Activated CD4-positive, alpha-beta T cell treated with anti-CD3 and anti-CD28 coated beads for 48 hours (primary cell): ENCODE data around the gene CDCP1.
"Not testable (repeated sequence)": the region's sequence is repeated elsewhere in the genome, so short reads cannot be mapped to it uniquely, and the experiment has no call there.

Experiments used
- DNase-seq: peaks from one replicate; pipeline ENCODE4 v3.0.0-alpha.2; 2020

CDCP1 gene

DNA sequence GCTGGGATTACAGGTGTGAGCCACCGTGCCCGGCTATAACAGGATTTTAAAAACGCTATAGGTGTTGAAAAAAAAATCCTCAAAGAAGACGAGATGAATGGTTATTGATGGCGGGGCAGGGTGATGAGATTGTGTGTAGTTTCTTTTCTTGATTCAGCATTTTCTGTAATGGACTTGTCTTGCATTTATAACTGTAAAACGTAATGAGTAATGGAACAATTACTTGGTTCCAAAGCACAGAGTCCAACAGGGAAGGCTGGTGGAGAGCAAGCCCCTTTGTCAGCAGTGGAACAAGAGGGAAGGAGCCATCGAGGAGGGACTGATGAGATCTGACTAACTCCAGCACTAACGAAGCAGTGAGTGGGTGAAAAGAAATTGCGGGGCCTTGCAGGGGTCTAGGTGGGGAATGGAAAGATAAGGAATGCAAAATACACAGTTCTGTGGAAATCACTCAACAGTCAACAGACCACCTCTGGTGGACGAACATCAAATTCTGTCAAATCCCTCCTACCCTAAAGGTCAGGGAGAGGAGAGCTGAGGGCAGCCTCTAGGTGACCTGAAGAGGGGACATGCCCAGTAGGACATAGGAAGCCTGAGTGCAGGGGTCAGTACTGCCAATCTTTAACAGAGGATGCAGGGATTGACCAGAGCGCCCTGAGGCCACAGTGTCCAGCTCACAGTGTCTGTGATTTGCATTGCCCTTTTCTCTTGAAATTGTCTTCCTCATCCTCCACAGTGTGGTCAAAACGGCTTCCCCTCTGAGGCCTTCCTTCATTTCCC lies 23.1 kb upstream of the CDCP1 start:
- DNase-seq, result no peak

DNA sequence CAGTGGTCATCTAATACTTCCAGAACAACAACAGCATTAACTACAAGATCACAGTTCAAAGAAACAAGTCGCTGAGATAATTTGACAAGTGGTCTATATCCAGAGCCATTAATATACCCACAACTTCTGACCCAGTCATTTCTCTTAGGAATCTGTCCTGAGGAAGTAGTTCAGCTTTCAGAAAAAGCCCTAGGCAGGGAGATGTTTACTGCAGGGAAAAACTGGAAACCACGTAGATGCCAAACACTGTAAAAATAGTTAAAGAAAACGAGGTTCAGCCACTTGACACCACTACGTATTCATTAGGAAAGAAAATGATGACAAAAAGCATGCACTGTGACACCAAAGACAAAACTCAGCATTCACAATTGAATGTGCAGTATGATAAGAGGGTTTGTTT lies 22.3 kb upstream of the CDCP1 start:
- no peak for DNase-seq

DNA sequence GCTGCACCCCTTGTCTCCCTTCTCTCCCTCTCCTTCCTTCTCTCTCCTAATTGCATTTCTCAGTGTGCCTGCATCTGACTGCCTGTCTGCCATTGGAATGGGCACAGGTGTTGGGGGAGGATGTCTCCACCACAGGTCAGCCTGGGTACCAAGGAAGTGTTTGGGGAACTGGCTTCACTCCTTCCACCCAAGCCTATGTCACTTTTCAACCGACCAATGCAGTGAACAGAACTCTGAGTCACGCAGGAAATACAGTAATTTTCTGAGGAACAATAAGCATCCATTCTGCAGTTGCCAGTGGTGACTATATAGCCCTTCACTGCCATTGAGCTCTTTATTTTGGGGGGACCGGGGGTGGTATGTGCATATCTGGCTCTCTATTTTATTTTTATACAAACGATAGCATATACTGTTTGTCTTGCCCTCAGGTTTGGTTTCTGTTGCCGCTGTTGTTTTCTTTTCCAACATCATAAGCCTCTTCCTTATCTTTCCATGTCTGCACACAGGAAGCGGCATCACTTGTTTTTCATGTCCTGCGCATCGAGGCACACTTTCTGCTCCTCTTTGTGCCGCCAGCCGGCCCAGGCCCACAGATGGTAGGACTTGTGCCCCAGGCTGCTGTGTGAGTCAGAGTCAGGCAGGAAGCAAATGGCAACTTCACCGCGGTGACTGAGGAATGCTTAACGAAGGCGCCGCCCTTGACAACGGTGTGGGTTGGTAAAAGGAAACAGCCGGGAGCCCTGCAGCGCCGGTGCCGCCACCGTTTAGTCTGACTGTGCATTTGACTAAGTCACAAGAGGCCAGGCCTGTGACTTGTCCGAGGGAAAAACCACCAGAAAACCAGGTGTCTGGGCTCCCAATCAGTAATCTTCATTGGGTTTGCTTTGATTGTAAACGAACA lies 21.1 kb upstream of the CDCP1 start:
- peak; percentile 92 for DNase-seq

DNA sequence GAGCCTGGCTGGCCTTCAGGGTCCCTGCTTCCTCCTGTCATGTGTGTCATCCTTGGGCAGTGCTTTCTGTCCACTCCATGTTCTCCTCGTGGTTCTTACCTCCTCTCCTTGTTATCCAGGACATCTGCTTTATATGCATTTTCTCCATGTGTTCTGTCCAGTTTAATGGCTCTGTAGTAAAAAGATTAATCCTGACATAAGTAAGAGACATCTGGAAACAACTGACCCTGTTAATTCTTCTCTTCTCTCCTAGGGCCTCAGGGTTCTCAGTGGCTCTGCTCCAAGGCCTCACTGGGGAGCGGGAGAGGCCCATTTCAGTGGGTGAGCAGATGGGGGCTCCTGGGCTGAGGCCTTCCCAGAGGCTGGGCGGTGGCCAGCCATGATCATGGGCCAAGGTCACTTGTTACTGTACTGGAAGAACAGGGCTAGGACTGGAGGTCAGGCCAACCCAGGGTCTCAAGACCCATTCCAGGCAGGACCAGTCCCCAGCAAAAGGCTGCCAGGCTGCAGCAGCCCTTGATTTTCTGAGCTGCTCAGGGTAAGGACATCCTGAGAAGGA lies 20.2 kb upstream of the CDCP1 start:
- no peak for DNase-seq

DNA sequence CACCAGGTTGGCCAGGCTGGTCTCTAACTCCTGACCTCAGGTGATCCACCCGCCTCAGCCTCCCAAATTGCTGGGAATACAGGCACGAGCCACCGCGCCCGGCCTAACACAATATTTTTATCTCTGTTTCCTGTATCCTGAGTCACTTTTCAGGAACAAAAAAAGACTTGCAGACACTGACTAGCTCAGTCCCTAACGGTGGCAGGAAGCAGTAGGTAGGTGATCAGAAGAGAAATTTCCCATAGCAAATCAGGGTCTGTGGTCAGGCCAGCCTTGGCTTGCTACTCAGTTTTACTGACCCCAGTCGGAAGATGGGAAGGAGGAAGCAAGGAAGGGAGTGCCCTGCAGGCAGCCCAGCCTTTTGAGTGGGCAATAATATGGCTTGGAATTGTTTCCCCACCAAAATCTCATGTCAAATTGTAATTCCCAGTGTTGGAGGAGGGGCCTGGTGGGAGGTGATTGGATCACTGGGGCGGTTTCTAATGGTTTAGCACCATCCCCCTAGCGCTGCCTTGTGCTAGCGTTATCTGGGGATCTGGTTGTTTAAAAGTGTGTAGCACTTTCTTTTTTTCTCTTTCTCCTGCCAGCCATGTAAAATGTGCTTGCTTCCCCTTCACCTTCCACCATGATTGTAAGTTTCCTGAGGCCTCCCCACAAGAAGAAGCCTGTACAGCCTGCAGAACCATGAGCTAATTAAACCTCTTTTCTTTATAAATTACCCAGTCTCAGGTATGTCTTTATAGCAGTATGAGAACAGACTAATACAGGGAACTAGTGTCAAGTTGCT lies 19.5 kb upstream of the CDCP1 start:
- DNase-seq, result no peak

DNA sequence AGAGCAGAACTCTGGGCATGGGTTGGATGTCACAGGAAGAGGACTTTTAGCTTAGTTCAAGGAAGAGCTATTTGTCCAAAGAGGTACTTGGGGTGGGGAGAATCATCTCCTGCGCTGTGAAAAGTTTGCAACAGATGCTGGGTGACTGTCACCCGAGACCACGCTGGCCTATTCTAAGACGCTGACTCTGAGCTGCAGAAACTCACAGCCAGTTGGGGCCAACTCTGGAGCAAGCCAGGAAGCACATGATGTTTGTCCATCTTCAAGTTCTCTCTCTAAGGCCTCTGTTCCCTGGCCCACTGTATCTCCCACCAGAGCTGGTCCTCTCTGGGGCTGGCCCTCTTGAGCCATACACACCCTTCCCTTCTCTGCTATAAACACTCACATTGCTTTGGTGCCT lies 17.9 kb upstream of the CDCP1 start:
- DNase-seq, result no peak

DNA sequence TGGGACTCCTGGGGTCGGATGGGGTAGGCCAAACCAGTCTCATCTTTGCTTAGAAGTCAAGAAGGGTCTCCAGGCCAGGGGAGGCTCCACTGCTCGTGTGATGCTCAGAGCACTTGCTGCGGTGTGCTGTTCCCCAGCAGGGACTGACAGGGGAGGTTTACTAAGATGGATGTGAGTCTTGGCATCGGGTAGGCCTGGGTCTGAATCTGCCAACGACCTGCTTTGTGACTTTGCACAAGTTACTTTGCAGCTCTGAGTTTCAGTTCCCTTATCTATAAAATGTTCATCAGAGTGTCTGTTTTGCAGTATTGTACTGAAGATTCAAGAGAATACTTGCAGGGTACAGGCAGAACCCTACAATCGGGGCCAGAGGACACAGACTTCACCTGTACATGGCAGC lies 17.3 kb upstream of the CDCP1 start:
- no peak for DNase-seq

DNA sequence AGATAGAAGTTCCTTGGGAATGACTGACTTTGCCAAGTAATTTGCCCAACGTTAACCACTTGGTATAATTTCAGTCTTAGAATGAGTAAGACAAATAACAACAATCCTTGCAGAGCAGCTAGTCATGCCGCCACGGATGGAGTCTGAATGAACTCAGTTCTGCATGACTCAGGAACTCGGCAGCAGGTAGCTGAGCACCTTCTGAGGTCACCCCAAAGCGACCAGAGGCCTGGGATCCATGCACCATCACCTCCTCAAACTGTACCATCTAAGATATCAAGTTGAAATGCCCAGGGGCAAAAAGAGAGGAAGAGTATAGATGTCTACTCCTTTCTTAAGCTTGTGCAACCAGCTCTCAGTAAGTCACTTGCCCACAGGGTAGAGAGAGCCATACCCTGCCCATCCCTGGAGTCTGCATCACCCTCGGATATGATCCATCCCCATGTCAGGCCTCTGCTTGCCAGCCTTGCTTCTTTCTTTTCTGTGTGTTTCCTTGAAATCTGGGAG lies 8.5 kb upstream of the CDCP1 start:
- no peak for DNase-seq

DNA sequence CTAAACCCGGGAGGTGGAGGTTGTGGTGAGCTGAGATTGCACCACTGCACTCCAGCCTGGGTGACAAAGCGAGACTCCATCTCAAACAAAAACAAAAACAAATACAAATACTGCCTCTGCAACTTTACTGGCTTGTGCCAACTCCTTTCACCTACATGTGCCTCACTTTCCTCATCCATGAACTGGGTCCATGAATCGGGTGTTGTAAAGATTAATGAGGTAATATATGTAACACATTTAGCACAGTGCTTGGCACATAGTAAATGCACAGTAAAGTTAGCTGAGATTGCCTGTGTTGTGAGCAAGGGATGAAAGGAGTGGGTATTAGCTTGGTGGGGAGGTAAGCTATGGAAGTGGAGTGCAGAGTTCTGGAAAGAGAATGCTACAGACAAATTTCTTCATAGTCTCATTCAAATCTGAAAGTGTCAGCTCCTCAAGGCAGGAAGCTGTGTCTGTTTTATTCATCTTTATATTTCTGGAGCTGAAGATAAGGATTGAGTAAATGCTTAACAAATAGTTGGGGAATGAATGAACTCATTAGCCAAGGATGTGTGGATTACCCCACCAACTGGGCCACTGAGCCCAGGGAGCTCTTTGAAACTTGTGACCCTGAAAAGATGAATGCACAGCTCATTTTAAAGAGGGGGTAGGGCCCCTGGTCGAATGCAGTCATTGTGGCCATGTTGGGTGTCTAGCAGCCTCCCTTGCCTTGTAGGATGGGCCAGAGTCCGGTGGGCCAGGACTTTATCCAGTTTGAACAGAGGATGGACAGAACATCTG lies 7.7 kb upstream of the CDCP1 start:
- DNase-seq, result no peak

DNA sequence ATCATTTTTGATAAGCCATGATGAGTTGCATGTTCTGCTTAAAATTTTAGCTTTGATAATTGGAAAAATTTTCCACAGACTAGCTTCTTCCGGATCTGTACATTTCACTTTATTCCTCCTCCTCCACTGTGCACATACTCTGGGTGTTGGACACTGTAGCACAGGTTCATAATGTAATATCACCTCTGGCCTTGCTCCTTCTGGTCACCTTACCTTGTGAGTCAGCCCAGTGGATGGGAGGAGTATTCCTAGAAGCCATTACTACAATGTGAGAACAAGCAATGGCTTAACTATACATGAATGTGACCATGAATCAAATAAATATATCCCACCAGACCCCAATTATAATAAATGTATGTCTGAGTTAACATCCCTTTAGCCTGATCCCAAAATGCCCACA lies 6.1 kb upstream of the CDCP1 start:
- no peak for DNase-seq

DNA sequence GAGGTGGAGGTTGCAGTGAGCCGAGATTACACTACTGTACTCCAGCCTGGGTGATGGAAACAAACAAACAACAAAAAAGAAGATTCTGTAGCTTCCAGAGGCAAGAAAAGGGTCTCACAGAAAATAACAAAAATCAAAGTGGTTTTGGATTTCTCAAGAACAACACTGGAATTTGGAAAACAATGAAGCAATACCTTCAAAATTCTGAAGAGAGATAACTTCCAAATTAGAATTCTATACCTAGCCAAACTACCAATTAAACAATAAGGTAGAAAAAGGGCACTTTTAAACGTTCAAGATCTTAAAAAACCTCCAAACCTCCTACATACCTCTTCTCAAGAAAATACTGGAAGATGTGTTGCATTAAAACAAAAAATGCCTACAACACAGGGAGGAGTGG lies 4.9 kb upstream of the CDCP1 start:
- no peak for DNase-seq

DNA sequence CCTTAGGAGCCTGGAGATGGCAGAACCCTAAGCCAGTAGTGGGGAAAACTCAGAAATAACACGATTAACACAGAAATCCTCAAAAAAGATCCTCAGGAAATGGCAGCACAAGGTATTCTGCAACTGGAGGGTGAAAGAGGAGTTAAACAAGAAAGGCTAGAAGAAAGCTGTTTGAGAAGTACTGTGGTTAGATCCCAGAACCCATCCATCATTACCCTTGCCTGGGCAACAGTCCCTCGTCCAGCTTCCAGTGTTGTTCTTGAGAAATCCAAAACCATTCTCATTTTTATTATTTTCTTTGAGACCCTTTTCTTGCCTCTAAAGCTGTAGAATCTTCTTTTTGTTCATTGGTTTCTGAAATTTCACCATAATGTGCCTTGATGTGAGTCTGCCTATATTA lies 2.7 kb upstream of the CDCP1 start:
- no peak for DNase-seq

DNA sequence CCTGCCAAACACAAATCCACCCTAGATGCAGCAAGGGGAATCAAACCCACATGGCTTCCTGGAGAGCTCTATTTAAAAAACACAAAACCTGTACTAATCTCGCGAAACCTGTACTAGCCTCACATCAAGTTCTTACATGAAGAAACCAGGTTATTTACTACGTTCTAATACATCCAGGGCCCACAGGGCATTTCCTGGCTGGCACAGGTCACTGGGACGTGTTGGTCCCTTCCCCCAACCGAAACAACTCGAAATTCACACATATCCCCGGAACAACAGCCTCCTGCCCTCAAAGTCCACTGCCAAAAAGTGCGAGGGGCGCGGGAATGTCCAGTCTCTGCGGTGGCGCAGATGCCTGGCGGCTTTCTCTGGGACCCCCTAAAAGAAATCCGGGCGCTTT lies 955 bp downstream of the CDCP1 start:
- DNase-seq, result no peak

DNA sequence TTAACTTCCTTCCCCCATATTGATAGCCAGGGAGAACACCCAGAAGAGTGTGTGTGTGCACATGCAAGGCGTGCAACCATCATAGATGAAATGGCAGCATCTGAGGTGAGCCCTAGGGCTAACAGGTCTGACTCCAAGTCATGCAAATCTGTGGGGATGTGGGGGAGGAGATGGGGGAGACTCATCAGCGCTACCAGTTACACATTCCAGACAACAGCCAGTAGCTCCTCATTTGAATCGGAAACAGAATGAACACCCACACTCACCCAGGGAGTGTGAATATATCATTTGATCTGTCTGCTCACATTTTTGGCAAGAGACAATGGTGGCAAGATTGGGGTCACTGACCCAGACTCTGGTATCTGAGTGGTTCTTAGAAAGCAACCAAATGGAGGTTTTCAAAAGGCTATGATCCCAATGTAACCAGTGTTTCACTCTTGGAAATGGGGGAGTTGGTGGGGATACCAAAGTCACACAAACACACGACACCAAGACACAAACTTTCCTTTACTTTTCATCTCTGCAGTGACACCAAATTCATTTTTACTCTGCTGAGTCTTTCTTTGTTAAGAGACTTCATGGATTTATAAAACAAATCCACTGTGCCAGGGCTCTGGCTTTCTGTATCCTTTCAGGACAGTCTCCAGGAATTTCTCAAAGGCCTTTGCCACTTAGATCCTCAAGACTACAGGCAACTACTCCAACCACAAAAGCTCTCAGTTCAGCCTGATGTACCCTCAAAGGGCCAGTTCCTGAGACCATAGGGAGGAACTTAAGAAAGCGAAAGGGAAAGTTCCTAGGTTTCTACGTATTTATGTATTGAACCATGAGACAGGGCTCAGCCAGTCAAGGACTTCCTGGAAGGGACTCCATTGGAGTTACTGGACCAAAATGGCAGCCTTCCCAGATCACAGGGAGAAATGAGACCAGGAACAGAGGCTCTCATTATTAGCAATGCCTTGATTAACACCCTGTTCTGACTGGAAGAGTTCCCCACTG lies 2.2 kb downstream of the CDCP1 start:
- no peak for DNase-seq

DNA sequence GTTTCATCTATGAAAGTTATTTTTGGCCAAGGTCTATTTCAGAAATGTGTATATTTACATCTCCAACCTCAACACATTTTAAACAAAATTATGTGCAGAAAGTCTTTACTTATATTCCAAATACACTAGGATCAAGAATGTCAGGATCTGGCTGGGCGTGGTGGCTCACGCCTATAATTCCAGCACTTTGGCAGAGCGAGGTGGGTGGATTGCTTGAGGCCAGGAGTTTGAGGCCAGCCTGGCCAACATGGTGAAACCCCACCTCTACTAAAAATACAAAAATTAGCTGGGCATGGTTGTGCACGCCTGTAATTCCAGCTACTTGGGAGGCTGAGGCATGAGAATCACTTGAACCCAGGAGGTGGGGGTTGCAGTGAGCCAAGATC lies 5.4 kb downstream of the CDCP1 start:
- DNase-seq, result not testable (repeated sequence)

DNA sequence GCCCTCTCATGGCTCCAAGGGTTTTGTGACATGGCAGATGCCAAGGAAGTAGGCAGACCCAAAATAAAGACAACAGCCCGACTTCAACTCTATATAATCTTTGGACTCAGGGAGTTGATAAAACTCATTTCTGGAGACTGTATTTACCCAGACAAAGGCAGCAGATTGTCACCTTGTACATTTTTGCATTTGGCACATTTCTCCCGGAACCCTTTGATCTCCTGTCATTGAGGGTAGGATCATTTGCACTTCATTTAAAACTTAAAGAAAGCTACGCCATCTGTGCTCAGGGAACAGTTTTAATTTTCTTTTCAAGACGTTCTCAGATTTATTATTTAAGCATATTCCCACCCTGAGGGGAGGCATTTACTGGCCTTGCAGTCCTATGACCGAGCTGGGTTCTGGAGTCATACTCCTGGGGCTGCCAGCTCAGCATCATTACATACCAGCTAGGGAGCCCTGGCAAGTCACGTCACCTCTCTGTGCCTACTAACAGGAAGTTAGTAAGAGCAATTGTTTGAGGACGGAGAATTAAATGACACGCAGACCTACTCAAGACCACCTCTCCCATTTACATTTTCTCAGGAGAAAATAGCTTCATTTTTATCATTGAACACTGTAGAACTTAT lies 5.9 kb downstream of the CDCP1 start:
- no peak for DNase-seq

DNA sequence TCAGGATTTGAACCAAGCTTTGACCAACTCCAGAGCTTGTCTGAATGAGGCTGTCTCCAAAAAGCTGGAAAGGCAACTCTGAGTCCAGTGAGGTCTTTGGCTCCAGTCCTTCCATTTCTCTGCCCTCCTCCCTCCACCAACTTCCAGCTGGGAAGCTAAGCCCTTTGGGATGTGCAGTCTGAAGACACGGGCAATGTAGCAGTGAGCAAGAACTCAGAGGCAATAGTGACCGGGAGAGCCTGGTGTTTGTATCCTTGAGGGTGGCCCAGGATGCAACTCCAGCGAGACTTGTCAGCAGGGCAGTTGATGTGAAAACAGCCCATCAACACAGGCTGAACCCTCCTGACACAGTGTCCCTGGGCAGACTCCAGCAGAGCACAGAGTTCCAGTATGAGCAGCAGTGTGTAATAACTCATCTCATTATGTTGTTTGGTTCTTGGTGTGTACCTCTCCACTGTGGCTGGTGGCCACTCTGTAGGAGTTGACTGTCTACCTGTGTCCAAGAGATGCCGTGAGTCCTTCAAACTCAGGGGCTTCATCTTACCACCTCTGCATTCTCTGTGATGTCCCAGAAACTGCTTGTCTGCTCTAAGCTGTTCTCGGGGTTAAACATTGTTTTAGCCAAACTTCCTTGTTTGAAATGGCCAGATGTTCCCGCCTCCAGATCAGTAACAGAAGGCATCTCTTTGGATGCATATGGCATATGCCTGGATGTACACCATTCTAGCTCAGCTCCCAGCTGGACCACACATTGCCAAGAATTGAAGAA lies 6.6 kb downstream of the CDCP1 start:
- DNase-seq, result no peak

DNA sequence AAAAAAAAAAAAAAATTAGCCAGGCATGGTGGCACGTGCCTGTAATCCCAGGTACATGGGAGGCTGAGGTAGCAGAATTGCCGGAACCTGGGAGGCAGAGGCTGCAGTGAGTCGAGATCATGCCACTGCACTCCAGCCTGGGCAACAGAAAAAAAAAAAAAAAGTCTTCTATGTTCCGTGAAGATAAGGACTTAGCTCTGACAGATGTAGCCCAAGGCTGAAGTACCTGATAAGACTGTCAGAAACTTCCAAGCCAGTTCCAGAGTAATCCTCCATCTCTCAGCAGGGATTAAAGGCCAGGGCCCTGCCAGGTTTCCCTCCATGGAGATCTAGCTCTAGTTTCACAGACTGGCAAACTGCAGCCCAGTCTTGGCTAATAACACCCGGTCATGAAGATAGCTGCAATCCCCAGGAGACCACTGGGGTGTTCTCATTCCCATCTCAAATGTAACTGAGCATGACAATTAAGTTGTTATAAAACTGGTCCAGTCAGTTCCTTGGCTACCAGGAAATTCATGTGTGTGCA lies 8.5 kb downstream of the CDCP1 start:
- no peak for DNase-seq

DNA sequence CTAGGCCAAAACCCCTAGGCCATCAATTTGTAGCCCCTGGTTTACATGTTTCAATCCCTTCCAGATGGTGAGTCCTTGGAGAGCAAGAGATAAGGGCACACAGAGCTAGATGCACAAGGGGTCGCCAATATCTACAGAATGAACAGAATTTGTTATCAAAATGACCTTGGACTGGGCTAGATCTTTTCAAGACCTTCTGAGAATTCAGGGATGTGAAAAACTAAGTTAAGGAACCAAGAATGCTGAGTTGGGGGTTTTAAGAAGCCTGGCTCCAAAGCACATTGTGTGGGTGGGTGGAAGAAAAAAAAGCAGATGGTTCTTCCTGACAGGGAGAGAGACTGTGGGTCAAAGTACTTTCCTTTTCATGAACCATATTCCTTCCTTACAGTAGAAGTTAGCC lies 10.2 kb downstream of the CDCP1 start:
- DNase-seq, result no peak
